HG02885 (cell line): ENCODE results near the gene MYO3B.
"Not testable (repeated sequence)": the region's sequence is repeated elsewhere in the genome, so short reads cannot be mapped to it uniquely, and the experiment has no call there.

Experiments
- ATAC-seq: cut with Tn5 transposase; IDR thresholded peaks from one replicate; pipeline ENCODE4 v1.9.1; 2021; ENCODE audit warnings: mild to moderate bottlenecking; ENCODE audit not compliant: unreplicated experiment, poor library complexity

MYO3B gene

DNA sequence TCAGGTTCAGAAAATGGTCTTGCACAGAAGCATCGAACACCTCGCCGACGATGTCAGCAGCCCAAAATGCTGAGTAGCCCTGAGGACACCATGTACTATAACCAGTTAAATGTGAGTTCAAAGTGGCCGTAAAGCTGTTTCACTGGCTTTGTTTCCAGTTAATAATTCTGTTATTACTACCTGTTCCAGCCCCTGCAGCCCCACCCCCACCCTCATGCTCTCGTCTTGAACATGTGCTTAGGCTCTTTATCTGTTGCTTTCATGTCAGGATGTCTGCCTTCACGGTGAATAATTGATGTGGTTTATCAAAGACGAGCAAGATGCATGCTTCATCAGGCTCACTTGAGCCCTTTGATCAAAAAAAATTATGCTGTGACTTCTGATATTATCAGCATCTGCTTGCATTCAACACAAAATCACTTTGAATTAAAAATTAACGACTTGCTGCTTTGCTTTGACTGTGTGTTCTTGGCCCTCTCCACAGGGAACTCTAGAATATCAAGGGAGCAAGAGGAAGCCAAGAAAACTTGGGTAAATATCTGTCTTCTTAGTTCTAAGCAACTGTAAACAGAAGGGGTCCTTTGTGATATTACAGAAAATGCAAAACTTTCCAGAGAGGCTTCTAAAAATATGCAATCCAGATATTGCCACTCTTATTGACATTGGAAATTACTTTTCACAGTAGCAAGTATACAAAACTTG lies 473.8 kb downstream of the MYO3B start:
- ATAC-seq: no peak

DNA sequence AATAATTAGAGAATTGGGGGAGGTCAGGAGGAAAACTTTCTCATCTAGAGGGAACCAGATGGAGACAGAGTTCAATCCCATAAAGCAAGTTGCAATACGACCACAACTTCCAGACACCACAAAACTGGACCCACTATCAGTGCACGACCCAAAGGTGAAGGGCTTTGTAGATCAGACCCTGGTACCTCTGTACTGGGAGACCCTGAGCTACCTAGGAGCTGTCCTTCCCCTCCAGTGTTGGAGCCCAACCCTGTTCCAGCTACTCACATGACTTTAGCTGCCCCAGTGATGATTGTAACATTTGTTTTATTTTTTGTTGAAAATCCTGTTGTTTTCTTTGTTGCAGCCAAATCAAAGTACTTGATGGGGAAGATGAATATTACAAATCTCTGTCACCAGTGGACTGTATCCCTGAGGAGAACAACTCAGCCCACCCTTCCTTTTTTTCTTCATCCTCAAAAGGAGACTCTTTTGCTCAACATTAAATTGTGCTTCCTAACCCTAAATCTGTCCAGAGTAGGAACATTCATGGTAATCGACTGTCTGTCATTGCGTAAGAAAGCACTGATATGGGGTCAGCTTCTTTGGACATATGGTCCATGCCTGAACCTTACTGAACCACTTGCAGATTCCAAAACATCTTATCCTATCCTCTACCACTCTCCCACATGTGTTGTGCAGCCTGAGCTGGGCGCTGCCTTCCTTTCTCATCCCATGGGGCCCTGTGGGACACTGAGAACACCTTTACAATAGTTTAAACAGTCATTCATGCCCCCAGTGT lies 474.9 kb downstream of the MYO3B start:
- ATAC-seq: no peak

DNA sequence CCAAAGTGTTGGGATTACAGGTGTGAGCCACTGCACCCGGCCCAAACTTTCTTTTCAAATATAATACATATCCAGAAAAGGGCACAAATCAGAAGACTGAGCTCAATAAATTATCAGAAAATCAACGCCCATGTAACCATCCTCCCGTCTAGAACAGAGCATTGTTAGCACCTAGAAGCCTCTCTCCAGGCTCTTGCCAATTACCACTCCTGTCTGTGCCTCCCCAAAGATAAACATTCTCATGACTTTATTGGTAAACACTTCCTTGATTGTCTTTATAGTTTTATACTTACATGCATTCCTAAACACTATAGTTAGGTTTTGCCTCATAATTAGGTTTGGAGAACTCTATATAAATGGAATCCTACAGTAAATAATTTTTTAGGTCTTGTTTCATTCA lies 478.7 kb downstream of the MYO3B start:
- no peak for ATAC-seq

DNA sequence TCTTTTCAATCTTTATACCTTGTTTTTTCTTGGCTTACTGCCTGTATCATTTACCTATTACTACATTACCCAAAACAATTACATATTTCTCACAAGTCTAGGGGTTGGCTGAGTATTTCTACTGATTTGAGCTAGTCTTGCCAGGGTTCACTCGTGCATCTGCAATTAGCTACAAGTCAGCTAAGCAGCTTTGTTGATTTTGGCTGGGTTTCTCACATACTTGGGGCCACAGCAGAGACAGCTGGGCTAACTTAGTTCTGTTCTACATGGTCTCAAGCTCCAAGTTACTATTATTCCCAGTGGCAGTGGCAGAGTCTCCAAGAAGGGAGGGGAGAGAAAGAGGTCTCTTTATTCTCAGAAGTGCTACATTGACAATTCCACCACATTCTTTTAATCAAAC lies 482.5 kb downstream of the MYO3B start:
- no peak for ATAC-seq

DNA sequence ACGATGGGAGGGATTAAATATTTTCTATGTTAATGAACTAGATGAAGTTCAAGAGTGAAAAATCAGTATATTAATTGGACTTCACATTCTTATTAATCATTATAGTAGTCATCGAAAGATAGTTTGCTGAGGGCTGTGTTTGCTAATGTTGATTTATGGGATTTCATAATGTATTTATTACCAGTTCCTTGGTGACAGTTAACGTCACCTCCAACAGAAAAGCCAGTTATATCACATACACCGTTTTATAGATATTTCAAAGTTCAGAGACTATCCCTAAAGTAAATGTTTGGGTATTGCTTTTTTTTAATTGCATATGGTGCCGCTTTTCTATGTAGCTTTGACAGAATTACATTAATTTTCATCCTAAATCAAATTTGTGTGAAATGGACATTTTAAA lies 487.8 kb downstream of the MYO3B start:
- no peak for ATAC-seq

DNA sequence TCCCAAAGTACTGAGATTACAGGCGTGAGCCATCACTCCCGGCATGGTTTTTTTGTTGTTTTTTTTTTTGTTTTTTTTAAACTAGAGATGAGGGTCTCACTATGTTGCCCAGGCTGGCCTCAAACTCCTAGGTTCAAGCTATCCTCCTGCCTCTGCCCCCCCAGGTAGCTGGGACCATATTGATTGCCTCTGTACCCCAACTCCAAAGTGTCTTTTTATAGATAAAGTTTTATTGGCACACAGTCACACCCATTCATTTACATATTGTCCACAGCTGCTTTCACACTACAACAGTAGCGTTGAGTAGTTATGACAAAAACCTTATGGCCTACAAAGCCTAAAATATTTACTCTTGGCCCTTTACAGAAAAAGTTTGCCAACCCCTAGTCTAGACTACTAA lies 492.0 kb downstream of the MYO3B start:
- no peak for ATAC-seq

DNA sequence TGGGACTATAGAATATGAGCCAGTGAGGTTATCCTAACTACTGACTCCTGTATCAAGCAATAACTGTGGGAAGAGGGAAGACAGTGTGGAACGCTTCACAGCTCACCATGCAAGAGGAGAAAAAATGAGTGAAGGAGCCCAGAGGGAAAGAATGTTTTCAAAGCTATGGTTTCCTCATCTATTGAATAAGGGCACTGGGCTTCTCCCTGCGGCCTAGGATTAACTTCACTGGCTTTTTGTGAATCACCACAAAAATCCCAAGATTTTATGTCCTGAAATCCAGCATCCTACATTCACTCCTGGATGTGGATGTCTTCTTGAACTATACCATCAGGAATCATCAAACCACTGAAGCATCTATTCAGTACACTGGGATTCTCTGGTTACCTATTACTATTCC lies 492.7 kb downstream of the MYO3B start:
- no peak for ATAC-seq

DNA sequence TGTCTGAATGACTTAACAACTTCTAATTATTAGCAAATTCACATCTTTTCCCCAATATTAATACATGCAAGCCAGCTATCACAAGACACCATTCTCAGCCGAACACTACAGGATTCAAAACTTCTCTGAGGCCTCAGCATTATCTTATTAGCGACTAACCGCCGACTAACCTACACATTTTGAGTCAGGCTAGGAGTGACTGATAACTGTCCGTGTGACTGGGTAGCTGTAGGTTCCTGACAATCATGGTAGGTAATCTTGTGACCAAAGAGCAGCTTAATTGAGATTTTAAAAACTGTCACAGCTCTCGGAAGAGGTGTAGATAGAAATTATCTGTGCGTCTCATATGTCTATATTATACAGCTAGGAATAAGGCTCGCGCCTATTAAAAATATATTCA lies 493.1 kb downstream of the MYO3B start:
- no peak for ATAC-seq

DNA sequence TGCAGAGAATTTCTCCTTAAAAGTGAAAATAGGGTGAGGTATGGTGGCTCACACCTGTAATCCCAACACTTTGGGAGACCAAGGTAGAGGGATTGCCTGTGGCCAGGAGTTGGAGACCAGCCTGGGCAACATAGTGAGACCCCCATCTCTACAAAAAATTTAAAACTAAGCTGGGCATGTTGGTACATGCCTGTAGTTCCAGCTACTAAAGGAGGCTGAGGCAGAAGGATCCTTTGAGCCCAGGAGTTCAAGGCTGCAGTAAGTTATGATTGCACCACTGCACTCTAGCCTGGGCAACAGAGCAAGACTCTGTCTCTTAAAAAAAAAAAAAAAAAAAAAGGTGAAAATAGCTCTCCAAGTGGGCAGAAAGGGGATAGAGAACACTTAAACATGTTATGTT lies 496.3 kb downstream of the MYO3B start:
- not testable (repeated sequence) for ATAC-seq

DNA sequence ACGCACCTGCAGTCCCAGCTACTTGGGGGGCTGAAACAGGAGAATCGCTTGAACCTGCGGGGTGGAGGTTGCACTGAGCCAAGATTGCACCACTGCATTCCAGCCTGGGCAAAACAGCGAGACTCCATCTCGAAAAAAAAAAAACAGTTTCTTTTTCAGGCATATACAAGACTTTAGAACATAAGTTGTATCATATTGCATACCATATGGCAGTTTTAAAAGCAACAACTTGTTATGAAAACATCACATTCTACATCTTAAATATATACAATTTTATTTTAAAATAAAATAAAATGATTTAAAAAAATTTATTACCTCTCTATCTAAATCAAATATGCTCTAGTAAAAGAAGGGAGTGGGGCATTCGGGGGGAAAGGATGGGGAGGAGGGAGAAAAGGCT lies 497.8 kb downstream of the MYO3B start:
- no peak for ATAC-seq

DNA sequence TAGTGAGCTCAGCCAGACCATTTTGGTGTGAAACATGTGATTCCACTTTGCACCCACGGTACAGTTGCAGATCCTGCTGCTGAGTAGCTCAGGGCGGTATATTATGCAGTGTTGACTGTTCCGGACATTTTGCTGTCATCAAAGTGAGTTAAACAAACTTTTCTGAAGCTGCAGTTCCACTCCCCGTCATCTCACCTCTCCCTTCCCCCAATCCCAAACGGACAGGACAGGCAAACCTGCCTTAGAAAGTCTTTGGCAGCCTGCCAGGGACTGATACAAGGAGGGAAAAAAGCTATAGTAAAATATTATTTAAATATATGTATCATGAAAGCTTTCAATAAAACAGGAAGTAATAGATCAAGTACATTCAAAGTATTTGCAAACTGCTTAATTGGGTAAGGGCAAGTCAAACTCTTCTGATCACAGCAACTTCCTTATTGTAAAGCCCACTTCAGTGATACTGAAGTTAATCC lies 501.7 kb downstream of the MYO3B start:
- no peak for ATAC-seq

DNA sequence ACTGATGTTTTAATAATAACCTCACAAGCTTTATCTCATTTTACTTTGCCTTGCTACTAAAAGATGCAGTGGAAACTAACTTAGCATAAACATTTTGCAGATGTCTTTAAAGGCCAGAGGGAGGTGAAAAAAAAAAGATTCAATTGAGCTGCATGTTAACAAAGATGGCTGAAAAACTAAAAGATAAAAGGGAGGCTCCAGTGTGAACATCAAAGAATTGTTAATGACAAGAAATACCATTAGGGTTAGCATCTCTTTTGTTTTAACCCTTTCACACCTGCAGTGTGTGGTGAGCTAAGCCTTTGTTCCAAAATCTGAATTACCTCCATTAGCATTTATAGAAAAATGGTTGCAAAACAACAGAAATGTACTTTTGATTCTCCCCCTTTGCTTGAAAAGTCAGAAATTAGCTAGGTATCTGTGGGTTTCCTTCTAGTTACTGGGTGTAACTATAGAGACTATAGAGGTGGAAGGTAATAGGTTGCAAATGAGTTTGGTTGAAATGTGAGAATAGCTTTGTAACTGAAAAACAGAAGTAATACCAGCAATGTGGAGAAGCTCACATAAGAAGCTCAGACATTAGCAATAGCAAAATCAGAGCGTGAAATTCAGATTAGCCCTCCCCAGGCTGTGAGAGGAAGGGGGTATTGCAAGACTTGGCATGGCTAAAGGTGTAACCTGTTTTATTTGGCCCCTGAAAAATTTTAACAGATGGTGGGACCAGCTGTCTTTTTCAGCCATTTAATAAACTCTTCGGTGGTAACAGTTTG lies 502.4 kb downstream of the MYO3B start:
- peak; percentile 89 for ATAC-seq

DNA sequence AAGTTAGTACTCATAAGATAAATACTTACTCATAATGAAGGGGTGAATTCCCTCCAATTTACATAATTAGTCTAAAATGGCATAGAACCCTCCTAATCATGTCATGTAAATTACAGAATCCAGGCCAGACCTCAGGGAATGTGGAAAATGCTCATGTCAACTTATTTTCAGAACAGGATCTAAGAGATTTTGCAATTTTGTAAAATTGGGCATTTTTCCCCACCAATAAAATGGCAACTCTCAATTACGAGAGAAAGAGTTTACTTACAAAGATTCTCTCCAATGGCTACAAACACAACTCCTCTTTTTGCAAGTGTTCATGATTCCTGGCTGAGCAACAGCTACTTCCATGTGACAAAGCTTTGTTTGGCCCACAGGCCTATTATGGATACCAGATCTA lies 503.4 kb downstream of the MYO3B start:
- no peak for ATAC-seq

DNA sequence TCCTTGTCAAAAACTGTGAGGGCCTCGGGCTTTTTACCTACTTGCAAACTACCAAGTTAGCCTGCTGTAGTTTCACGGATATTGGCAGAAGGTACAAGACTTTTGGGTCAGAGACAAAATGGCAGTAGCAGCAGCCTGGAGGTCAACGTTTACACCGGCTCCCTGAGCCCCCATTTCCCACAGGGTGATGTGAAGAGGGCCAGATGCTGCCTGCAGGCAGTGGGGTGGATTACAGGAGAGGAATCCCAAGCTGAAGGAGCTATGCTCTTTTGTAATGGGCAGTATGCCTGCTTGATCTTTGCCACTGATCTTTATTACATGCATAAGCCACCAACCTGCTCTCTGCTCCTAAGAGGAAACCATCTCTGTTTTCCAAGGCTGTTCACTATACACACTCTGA lies 507.6 kb downstream of the MYO3B start:
- ATAC-seq: no peak

DNA sequence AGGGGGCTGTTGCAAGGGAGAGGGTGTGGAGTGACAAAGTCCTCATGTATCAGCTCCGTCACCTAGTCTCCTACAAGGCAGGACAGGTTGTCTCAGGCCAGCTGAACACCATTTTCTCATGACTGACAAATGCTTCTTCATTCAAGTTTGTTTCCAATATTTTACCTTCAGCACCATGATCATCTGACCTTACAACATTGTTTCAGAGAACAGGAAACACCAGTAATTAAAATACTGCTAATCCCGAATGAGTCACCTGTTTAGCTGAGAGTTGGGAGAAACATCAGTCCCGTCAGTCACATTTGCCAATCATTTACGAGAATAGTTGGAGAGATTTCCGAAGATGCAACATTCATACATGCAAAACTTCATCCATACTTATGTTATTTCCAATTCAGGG lies 511.5 kb downstream of the MYO3B start:
- no peak for ATAC-seq

DNA sequence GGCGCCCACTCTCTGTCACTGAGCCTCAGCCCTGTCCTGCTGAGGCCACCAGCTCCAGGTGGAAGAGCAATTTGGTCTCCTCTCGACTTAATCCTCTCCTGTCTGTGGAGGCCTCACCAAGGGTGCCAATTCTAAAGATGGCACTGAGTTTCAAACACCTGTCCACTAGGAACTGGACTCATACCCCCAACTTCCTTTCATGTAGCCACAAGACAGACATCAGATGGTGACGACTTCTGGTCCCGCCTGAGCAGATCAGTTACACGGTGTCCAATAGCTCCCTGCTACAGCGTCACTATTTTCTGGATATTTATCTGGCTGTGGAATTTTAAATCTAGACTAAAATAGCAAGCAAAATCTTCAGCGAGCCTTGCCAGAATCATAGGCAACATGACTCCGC lies 512.7 kb downstream of the MYO3B start:
- no peak for ATAC-seq

DNA sequence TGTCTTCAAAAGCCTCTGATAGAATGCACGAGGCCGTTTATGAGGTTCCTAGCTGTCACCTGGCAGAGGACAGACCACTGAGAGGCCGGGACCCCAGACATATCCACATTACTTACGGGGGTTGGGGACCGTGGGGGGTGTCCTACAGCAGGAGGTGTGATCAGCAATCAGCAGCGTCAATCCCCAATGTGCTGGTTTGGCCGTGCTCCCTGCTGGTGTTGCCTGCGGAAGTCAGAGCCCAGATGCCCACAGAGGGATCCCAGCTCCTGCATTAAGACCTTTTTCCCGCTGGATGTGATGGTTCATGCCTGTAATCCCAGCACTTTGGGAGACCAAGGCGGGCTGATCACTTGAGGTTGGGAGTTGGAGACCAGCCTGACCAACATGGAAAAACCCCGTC lies 516.4 kb downstream of the MYO3B start:
- ATAC-seq: no peak

DNA sequence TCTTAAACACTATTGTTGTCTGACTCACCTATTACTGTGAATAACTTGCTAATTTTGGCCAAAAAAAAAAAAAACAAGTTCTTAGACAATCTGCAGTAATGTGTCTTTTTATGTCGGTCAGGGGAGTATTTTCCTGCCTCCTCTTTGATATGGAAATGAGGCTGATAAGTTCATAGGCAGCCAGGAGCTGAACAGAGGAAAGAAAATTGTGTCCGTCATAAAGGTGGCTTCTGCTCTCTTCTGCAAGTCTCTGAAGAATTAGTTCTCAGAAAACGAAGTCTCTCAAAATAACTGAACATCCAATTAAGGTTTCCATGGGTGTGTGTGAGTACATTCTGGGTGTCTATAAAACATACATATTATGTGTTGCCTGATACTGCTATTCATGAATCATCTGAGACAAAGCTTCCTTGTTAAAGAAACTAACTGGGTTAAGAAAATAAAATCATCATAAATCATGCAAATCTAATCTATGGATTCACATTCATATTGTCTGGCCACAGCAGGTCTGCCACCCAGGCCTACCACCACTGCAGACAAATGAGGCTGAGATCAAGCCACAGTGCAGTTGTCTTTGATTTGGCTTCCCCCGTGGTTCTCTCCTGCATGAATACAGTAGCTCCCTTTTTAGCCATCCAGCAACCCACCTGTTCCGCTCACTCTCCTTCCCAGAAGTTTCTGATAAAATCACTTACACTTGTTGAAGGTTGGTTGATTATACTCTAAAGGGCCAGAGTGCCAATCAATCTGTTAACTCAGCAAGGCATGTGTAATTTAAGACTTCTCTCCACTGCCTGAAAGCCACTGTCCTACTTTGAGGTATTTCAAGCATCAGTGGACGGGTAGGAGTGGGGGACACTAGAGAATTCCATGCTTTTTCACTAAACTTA lies 517.8 kb downstream of the MYO3B start:
- ATAC-seq: no peak

DNA sequence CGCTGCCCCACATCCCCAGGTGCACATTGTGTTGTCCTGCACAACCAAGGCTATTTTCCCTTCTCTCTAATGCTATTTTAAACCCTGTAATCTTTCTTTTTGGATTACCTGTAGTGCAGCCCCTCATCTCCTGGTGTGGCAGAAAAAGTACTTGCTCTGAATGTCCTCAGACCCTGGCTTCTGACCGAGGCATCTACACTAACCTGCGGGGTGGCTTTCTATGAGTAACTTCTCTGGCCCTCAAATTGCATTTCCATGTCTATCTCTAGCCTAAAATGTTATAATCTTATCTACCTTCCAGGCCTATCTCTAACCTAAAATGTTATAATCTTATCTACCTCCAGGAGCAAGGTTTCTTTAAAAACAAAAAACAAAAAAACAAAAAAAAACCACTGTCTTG lies 519.0 kb downstream of the MYO3B start:
- no peak for ATAC-seq

DNA sequence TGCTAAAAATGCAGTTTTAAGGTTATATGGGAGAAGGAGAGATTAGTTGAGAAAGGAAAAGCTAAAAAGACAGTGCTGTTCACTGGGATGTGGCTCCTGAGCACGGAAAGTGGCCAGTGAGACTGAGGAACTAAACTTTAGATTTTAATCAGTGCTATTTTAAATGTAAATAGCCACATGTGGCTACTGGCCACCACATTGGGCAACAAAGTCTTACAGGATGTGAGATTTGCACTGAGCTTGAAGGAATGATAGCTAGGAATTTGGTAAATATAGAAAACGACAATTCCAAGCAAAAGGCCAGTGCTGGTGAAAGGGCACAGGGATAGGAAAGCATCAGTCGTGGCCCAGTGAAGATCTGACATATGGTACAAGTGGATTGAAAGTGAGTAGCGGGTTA lies 523.1 kb downstream of the MYO3B start:
- ATAC-seq: no peak
